GM15510 (cell line): ENCODE data around the gene HNF4A.

ENCODE experiments used
- POLR2A ChIP-seq: IDR thresholded peaks from 3 replicates; pipeline ENCODE4 v1.6.1; 2011; ENCODE audit warnings: borderline replicate concordance; ENCODE audit not compliant: insufficient read length; ENCODE audit errors: extremely low read depth

Gene HNF4A

DNA sequence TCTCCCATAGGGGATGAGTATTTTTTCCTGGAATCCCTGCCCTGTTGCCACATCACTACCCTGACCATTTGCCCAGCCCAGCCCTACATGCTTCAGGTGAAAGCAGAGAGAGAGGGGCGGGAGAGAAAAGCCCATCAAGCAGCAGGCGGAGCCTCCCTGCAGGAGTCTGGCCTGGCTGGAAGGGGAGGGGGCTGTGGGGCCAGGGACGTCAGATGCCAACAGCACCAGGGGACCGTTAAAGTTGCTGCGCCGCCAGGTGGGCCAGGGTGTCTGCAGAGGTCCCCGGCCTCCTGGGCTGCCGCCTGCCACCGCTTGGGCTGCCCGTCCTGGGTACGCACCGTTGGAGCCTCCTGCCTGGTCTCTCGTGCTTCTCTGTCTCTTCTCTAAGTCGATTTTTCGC is 19.4 kb upstream of the HNF4A start:
- TF ChIP-seq POLR2A = no peak

DNA sequence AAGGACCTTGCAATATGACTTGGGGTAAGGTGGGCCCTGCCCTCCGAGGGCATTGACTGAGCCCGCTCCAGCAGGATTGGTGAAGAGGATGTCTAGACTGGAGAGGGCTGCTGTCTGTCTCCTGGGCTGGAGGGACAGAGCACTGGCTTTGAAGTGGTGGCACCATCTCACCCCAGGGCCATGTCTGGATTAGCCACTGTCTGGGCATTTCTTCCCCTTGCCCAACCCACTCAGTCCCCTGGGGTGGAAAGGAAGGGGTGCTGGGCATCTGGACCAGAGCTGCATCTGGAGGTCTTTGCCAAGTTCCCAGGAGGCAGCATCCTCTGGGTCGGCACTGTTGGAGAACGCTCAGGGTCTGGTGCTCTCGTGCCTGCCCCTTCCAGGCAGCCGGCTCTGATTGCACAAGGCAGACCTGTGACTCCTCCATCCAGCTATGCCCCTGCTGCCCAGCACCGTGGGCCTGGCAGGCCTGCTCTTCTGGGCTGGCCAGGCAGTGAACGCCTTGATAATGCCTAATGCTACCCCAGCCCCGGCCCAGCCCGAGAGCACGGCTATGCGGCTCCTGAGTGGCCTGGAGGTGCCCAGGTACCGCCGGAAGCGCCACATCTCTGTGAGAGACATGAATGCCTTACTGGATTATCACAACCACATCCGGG is 18.6 kb upstream of the HNF4A start, which contains the start of gene R3HDML:
TSS of gene R3HDML (plus strand) at position 319 of the 656 bp plus-strand sequence. CDS start at position 434, 115 bp downstream.
- TF ChIP-seq POLR2A = no peak

- TF ChIP-seq POLR2A = no peak
Measured at GRCh38 chr20:44342248-44342647, 13.3 kb upstream of the HNF4A start.

DNA sequence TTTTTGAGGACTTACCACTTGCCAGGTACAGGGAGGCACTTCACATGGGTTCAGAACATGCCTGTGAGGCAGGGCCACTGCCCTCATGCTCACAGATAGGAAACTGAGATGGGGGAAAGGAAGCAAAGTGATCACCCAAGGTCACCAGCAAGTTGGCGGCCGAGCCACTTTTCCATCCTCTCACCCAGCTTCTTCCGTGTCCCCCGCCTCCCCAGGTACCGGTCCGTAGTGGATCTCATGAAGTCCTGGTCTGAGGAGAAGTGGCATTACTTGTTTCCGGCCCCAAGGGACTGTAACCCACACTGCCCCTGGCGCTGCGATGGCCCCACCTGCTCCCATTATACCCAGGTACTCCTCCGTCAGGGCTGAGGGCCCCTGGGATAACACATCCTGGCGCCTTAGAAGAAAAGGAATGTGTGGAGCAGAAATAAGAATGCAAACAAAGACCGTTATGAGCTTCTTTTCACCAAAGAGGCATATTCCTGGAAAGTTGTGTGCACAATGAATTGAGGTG is 12.3 kb upstream of the HNF4A start:
- no peak for TF ChIP-seq POLR2A

DNA sequence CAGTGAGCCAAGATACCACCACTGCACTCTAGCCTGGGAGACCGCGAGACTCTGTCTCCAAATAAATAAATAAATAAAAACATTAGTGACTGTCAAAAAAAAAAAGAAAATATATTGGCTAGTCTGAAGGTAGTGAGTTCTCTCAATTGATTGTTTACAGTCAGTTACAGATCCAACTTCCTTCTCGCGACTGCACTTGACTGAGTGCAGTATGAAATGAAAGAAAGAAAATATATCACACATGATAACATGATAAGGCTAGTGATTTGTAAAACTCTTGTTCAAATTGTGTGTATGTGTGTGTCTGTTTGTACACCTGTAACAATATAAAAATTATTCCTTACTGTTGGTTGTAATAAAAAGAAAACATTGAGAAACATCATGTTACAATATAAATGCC is 10.8 kb upstream of the HNF4A start:
- TF ChIP-seq POLR2A = no peak

- TF ChIP-seq POLR2A = no peak
Measured at GRCh38 chr20:44345147-44345546, 10.4 kb upstream of the HNF4A start.

GRCh38 chr20:44348168-44348659 is 7.3 kb upstream of the HNF4A start:
- no peak for TF ChIP-seq POLR2A

DNA sequence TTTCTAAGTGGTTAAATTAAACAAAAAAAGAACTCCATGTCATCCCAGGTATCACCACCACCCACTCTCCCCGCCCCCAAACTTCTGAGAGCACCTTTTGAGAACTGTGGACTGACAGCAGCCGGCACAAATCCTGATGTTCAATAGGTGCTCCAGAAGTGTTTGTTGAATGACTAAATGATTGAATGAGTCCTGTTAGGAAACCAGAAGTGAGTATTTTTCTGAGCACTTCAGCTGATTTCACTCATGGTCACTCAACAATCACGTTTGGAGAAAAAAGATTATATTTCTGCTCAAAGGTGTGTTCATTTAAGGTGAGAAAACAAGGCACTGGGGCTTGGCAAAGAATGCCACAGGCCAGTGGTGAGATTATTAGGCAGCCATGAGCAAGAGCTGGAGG is 6.2 kb upstream of the HNF4A start:
- no peak for TF ChIP-seq POLR2A

- no peak for TF ChIP-seq POLR2A
Measured at GRCh38 chr20:44350567-44350966, 4.9 kb upstream of the HNF4A start.

DNA sequence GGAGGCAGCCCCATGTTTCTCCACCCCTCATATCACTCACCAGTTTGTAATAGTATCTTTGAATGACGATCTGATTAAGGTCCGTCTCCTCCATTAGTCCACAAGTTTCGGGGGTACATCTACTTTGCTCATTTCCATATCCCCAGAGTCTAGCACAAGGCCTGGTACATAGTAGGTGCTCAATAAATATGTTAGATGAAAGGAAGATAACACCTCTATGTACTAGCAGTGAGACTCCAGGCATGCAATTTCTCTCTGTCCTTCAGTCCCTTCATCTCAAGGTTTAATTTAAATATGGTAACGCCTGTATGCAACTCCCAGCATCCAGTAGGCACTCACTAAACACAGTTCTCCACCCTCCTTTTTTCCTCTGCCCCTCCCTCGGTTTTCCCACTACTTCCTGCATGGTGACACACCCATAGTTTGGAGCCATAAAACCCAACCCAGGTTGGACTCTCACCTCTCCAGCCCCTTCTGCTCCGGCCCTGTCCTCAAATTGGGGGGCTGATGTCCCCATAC is 461 bp upstream of the HNF4A start:
- no peak for TF ChIP-seq POLR2A

GRCh38 chr20:44356353-44356723 is 839 bp downstream of the HNF4A start:
- TF ChIP-seq POLR2A = no peak

DNA sequence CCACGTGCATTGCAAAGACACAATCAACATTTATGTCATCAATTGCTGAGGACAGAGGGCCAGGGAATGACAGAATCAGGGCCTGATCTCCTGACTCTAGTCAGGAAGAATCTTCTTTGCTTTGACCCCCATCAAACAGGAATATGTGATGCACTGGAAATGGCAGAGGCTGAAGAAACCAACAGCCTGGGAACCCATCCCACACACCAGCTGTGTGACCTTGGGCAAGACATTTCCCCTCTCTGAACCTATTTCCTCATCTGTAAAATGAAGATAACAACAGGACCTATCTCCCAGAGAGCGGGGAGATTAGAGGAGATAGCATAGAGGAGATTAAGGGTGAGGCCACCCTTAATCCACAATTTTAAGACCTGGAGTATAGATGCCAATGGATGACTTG is 1.5 kb downstream of the HNF4A start:
- TF ChIP-seq POLR2A = no peak

DNA sequence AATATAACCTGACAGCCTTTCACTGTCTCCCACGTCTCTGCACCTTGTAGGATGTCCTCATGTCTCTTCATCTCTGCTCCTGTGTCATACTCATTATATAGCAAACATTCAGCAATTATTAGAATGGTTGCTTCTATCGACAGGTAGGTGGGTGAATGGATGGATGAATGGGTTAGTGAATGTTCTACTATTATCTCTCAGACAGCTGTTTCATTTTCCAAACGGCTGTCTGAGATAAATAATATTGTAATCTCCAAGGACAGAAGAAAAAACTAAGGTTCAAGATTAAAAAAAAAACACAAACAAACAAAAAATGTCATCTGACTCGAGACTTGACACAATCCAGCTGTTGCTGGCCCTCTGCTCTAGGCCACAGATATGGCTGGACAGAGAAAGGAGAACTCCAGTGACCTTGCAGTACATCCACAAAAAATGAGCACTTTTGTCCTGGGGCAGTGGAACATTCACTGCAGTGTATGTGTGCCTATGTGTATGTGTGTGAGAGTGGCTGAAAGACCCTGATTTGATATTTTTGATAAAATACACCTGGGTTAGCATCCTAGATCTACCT is 2.1 kb downstream of the HNF4A start:
- TF ChIP-seq POLR2A = no peak

DNA sequence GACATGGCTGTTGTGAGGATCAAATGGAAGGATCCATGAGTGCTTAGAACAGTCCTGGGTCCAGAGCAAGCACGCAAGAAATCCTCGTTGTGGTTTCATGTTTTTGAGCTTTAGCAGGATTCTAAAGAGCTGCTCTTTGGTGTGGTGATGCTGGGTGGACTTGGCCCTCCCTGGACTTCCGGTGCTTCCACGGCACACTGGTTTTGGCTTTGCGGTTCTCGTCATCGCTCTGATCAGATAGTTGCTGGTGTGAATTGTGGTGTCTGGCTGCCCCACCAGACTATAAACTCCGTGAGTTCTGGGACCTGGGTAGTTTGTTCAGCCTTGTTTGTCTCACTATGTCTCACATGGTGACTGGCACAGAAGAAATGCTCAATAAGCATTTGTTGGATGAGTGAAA is 3.3 kb downstream of the HNF4A start:
- TF ChIP-seq POLR2A = no peak

DNA sequence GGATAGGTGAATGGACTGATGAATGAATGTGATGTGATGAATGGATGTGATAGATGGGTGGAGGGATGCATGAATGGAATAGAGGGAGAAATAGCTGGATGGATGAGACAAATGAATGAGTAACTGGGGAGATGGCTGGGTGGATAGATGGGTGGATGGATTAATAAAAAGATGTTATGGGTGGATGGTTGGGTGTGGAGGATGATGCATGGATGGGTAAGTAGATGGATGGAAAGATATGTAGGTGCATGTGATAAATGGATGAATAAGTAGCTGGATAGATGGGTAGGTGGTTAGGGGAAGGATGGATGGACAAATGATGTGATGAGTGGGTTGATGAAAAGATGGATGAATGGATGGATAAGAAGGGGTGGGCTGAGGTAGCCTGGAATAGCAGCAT is 4.7 kb downstream of the HNF4A start:
- no peak for TF ChIP-seq POLR2A

DNA sequence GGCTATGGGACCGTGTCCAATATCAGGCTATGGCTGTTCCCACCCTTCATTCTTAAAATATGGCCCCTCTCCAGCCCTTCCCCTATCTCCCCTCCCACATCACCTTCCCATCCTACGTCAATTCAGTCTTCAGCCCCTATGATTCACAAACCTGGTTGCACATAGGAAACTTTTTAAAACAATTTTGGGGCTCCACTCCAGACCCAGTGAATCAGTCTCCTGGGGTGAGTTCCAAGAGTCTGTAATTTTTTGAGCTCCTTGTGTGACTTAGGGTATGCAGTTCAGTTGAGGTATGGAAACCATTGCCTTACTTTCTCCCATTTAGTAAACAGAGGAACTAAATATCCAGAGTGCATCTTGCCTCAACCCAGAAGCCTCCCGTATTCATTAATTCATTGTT is 5.5 kb downstream of the HNF4A start:
- no peak for TF ChIP-seq POLR2A

DNA sequence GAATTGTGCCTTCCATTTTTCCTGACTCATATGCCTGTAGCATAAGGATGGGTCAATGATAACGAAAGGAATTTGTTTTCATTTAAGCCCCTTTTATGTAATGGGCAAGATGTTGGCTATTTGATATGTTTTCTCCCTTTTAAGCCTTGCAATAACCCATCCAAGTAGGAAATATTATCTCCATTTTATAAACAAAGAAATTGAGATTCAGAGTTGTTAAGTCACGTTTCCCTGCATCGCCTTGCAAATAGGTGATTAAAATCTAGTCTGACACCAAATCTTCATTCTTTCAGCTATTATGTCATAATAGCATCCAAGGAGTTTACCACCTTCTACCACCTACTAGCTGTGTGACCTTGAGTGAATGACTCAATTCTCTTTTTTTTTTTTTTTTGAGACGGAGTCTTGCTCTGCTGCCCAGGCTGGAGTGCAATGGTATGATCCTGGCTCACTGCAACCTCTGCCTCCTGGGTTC is 7.0 kb downstream of the HNF4A start:
- TF ChIP-seq POLR2A = no peak

DNA sequence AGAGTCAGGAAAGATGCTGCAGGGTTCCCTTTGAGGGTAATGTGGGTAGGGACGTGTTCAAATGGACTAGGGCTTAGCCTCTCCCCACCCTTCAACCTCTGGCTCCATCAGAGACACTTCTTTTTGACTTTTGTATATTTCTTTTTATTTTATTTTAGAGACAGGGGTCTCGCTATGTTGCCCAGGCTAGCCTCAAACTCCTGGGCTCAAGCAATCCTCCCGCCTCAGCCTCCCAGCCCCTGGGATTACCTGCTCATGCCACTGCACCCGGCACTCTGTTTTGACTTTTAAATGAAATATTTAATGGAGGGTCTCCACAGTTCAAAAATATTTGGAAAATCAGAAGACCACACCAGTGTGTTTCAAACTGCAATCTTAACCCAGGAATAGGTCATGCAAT is 8.6 kb downstream of the HNF4A start:
- TF ChIP-seq POLR2A = no peak
